ENCODE results near the gene SULT2B1.

The SULT2B1 gene

DNA sequence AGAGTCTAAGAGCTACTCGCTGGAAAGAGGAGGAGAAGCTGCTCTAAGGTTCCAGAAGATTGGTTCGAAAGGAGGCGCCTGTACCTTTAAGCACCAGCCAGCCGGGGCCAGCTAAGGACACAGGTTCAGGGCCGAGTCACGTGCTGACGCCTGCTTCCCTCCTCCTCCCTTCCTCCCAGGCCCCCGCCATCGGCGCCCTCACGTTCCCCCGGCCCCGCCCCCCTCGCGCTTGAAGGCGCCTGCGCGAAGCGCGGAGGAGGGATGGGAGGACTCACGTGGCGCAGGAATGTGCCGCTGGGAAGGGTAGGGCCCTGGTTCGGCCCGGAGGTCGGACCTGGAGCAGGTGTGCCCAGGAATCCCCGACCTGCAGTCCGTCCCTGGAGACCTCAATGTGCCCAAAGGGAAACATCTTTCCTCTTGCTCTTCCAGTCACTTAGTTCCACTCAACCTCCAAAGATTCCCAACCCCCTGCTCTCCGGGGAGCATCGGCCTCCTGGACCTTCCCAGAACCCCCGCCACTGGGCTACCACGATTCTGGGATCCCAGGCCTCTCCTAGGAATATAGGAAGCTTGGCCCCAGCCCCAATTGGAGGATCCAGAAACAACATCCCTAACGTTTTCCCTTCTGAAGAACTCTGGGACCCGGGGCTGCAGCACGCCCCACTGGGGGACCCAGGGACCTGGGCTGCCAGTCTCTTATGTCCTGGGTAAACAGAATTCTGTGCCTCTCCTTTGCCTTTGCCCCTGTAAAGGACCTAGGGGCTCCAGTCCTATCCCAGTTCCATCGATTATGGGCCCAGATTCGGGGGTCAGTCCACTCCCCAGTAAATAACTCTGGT lies 82.7 kb downstream of the SULT2B1 start:
- DNase-seq (ENCODE audit: low read depth, low spot score): peak; percentile 83

DNA sequence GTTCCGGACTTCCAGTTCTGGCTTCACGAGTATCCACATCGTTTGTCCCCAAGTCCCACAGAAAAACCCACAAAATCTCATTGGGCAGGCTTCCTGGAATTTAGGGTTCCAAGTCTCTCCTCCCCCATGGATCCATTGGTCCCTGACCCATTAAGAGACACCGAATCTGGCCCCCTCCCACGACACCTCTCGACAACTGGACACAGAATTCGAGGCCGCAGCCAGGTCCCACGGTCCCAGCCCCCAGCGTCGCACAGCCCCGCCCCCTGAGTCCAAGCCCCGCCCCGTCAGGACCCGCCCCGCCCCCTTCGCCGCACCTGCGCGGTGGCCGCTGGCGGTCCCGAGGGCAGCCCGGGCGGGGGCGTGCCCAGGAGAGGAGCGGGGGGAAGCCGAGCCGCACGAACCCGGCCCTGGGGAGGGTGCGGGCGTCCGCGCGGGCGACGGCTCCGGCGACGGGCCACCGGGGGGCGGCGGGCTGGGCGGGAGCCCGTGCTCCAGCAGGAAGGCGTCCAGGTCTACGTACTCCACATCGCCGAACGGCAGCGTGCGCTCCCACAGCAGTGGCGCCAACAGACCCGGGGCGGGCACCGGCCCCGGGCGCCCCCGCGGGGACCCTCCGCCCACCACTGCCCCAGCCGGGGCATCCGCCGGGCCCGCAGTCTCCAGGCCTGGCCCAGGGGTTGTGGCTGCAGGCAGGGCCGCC lies 83.4 kb downstream of the SULT2B1 start:
- no peak for DNase-seq (ENCODE audit: low read depth, low spot score)

DNA sequence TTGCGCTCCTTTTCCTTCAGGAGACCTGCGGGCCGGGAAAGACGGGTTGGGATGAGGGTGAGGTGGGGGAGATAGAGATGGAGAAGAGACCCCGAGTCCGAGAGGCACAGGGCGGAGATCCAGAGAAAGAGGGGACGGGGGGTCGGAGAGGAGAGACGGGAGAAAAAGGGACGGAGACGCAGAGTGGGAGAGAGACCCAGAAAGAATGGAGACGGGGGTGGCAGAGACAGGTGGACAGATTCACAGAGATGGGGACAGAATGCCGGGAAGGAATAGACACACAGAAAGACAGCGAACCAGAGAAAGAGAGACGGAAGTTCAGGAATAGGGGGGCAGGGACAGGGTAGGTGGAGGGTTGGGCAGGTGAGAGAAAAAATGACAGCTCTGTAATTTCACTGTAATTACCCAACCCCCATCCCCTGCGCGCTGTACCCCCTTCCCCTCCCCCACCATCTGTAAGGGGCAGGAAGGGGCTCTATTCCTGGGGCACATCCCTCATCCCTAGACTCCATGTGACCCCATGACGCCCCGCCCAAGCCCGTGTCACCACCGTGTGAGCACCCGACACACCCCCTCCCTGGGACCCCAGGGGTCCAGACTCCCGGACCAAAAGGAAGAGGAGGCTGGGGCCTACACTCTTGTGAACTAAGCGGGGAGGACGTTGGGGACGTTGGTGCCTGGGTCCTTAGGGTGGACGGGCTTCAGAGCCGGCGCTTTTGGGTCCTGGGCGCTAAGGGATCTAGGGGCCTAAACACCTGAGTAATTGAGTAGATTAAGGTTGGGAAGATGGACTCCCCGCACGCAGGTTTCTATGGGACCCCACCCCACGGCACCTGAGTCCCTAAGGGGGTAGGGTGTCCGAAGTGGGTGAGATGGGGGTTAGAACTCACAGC lies 84.2 kb downstream of the SULT2B1 start:
- no peak for DNase-seq (ENCODE audit: low read depth, low spot score)

DNA sequence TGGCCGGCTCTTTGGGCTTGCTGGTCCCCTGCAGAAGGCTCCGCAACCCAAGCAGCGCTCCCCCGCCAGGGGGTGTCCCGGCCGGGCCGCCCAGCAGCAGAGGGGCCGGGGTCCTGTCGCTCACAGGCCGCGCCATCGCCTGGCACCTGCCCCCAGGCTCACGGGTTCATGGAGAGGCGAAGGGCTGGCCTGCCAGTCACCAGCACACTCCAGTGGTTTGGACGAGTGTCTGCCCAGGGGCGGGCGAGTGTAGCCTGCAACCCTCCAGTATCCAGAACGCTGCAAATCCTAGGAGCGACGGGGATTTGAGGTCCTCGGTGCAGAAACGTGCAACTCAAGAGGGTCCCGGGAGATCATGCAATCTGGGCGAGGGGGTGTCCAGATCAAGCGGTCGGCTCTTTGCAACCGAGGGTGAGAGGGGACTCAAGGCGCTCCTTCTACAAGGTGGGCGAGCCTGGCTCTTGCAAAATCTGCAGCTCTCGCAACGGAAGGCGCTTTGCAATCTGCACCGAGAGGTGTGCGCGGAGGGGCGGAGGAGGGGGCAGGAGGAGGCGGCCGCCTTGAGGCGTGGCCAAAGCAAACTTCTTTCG lies 85.0 kb downstream of the SULT2B1 start, which contains the start of gene DBP:
Gene DBP (minus strand): TSS at position 521 of the 590 bp plus-strand sequence. CDS start 385 bp downstream, at position 136.
- DNase-seq (ENCODE audit: low read depth, low spot score): no peak

DNA sequence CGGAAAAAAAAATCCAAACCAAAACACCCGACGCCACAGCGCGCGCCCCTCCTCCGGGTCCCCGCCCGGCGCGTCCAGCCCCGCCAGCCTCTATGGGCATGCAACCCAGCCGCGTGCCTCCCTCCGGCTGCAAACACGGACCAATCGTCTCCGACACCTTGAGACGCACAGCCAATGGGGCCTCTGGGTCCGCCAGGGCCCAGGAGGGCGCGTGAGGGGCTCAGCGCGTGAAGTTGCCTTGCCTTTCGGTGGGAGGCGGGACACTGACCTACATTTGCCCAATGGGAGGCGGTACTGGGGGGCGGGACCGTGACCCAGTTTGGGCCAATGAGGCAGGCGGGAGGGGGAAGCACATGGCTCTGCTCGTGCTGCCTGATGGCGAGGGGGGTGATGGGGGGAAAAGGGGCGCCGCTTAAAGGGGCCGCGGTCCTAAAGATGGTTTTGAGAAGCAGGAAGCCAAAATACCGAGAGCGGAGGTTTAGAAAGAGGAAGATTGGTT lies 85.5 kb downstream of the SULT2B1 start:
- peak; percentile 98 for DNase-seq (ENCODE audit: low read depth, low spot score)

DNA sequence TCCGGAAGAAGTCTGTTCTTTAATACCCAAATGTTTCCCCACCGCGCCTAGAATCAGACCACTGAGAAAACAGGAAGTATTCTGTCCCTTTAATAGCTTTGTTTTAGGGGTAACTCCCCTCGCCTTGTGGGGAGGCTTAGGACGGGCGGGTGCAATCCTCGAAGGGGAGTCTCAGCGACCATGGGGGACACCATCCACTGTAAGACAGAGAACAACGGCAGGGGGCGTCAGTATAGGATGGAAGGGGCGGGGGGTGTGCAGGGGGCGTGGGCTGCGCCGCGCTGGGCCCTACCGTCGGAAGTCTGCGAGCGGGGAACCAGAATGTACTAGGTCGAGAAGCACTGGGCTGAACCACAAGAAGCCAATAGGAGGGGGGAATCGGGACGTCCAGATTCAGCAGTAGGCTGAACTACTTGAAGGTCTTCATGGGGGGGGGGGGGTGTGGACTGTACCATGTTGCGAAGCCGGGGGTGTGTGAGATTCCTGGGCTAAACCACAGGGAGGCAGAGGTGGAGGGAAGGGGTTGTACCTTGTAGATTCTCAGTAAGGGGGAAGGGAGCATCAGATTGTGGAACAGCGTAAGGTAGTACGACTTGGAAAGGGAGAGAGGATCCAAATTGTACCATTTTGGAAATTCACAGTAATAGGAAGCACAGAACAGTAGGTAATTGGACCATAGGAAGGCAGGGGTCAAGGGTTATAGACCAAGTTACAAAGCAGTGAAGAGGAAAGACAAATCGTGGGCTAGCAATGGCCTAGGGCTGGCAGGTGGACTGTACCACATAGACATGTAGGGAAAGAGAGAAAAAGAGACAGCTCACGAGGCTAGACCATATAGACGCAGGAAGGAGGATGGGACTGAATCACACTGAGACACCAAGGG lies 86.2 kb downstream of the SULT2B1 start:
- peak; percentile 79 for DNase-seq (ENCODE audit: low read depth, low spot score)

DNA sequence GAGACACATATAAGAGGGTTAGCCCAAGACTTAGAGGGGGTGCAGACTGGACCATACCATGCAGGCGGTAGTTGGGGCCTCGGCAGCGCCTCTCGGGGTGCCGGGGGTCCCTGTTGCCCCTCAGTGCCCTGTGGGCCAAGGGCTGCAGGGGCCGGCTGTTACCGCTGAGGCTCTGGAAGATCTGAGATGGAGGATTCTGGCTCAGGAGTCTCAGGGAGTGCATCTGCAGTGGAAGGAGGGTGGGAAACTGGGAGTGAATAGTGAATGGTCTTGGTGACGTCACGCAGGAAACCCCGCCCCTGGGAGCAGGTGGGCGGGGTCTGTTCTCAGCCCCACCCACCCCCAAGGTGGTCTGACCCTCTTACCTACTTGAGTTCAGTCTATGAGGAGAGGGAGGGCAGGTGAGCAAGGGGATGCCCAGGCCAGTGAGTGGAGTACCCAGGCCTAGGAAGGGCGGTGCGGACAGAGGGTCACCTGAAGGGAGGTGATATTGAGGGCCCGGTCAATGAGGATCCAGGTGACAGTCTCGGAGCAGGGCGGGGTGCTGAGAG lies 86.9 kb downstream of the SULT2B1 start:
- DNase-seq (ENCODE audit: low read depth, low spot score): no peak

DNA sequence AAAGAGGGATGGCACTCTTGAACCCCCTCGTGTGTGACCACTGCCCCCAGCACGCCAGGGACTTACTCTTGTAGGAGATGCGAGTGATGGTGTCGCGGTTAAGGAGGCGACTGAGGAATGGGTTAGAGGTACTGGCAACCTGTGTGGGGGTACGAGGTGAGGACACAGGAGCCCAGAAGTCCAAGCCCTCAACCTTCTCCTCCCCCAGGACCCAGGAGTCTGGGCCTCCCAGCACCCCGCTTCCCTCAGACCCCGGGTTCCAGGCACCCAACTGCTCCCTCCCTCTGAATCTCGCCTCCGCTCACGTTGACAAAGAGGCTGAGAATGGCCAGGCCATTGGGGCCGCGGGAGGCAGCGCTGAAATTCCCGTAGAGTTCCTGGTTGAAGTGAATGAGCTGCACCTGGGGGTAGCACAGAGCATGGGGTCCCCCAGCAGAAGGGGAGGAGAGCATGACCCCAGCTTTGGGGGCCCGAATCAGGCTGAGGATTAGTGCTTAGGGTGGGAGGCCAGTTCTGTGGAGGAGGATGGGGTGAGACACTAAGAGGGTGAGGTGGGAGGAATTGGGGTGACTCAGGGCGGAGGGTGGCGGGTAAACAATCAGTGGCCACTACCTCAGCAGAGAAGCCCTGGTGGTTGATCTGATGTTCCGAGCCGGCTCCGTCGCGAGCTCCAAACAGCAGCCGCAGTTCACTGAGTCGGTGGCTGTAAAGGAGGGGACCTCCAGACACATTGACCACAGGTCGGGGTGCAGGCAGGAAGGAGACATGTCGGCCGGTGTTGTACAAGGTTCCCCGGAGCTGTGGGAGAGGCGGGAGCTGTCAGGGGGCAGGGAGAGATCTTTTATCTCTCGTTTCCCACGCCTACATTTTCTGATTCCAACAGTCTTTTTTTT lies 87.8 kb downstream of the SULT2B1 start:
- DNase-seq (ENCODE audit: low read depth, low spot score): no peak

DNA sequence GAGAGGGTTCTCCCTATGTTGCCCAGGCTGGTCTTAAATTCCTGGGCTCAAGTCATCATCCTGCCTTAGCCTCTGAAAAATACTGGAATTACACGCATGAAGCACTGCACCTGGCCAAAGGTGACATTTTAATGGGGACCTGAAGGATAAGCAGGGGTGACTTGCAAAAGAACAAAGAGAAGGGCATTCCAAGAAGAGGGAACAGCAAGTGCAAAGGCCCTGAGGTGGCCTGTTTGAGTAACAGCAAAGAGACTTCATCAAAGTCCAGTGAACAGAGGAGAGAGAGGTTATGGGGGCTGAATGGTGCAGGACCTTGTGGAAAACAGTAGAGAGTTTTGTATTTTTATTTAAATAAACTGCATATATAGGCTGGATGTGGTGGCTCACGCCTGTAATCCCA lies 89.9 kb downstream of the SULT2B1 start:
- no peak for DNase-seq (ENCODE audit: low read depth, low spot score)

DNA sequence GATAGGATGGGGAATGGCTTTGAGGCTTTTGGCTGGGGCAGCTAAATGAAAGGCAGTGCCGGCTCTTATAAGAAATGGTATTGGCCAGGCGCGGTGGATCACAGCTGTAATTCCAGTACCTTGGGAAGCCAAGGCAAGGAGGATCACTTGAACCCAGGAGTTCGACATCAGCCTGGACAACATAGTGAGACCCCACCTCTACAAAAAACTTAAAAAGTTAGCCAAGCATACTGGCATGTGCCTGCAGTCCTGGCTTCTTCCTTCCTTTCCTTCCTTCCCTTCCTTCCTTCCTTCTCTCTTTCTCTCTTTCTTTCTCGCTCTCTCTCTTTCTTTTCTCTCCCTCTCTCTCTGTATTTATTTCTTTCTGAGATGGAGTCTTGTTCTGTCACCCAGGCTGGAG lies 90.9 kb downstream of the SULT2B1 start:
- no peak for DNase-seq (ENCODE audit: low read depth, low spot score)

DNA sequence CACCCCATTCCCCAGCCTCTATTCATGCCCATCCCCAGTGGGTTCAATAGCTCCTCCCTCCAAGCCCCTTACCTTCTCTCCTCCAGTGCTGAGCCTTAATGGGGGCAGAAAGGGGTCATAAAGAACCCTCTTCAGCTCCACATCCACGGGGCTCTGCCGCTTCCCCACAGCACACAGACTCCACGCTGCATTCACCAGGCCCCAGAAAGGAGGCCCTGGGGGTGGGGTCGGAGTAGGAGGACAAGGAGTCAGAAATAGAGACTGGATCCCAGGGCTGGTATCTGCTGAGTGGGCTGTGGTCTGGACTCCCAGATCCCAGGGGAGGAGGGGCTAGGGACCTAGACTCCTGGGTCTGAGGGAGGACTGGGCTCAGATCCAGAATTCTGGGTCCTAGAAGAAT lies 92.4 kb downstream of the SULT2B1 start:
- DNase-seq (ENCODE audit: low read depth, low spot score): no peak

DNA sequence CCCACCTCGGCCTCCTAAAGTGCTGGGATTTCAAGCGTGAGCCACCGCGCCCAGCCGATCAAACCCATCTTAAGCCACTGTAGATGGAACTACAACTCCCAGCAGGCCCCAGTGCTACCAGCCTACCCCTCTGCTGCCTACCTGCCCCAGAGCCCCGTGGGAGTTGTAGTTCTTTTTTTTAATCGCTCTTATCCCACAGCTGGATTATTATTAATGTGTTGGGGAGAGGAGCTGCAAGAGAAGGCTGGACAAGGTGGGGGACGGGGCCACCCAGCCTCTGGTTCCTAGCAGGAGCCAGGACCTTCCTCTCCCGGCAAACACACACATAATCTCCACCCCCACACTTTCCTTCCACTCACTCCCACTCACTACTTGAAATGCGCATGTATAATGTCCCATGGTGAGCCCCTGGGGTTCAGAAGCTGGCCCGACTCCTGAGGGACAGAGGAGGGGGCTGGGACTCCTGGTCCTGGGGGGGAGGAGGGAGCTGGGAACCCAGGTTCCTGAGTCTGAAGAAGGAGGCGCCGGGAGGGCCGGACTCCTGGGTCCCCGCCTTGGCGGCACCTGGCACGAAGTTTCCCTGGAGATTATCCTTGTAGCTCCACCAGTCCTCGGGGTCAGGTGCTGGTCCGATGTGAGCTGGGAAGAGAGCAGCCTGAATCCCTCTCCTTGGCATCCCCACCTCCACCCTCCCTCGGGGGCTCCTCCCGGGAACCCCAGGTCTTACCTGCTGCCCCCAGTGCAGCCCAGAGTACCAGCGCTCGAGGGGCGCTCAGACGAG lies 93.1 kb downstream of the SULT2B1 start:
- DNase-seq (ENCODE audit: low read depth, low spot score): no peak

DNA sequence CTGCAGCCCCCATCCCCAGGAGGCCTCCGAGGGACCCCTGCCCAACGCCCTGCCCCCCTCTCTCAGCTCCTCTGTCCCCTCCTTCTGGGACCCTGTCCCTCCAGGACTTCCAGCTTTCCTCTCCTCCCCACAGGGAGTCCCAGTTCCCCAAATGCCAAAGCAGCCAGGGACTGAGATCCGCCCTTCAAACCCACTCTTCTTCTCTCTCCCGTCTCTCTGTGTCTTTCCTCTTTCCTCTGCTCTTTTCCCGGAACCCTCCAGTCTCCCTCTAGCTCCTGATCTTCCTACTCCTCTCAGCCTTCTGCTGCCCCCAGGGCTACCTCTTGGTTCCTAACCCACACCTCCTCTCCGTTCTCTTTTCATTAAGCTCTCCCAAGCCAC lies 93.6 kb downstream of the SULT2B1 start:
- no peak for DNase-seq (ENCODE audit: low read depth, low spot score)

DNA sequence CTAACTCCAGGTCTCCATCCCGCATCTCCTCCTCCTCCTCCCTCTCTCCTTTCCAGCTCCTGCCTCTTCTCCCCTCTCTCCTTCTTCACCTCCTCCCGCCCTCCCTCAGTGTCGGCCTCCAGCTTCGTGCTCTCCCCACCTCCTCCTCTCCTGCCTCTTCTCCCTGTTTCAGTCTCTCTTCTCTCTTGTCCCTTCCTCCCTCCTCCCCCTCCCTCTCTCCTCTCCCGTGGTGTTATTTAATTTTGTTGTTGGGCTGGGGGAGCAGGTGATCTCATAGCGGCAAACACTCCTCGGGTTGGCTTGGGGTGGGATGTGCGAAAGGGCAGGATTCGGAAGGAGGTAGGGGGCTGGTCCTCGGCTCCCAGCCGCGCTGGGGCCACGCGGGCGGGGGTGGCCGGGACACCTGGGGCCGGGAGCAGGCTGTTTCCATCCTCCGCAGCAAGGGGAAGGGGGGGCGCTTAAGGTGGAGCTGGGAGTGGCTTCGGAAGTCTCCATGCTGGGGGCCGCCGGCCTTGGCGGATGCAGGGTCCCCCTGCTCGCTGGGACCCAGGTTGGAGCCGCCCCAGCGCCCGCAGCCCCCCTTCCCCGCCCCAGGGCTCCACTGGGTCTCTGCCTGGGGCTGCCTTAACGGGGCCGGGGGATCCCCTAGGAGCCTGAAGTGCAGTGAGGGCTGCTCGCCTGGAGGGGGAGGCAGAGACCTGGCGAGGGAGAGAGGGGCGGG lies 94.2 kb downstream of the SULT2B1 start, which contains the start of gene CA11:
Gene CA11 (minus strand): TSS at position 187 of the 721 bp plus-strand sequence. CDS start 555 bp downstream, outside the sequence.
- DNase-seq (ENCODE audit: low read depth, low spot score): no peak

DNA sequence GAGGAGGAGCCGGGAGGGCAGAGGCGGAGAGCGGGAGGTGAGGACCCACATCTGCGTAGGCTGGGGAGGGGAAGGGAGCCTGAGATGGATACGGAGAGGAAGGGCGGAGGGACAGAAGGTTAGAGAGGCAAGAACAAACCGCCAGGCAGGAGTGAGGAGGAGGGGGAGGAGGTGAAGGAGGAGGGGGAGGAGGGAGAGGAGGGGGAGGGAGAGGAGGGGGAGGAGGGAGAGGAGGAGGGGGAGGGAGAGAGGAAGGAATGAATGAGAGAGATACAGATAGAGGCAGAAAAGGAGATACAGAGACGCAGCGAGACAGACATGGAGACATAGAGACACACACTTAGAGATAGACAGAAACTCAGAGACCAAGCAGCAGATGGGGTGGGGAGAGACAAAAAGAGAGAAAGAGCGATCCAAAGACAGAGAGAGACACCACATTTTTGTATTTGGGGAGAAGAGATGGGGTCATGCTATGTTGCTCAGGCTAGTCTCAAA lies 94.8 kb downstream of the SULT2B1 start:
- peak; percentile 71 for DNase-seq (ENCODE audit: low read depth, low spot score)

DNA sequence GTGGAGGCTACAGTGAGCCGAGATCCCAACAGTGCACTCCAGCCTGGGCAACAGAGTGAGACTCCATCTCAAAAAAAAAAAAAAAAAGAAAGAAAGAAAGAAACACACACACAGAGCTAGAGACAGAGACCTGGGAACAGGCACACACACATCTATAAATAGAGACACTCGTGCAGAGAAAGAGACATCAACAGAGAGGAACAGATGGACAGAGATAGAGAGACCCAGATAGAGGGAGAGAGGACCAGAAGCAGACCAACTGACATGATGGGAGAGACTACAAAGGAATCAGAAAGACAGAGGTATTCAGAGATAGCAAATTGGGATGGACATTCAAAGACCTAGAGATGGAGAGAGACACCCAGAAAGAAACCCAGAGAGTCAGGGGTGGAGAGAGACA lies 96.2 kb downstream of the SULT2B1 start:
- no peak for DNase-seq (ENCODE audit: low read depth, low spot score)
